MM.1S (cell line): ENCODE results near the gene SETD3.

Source experiments
- DNase-seq: peaks from one replicate; pipeline ENCODE4 v3.0.0-alpha.2; 2015
- H2AFZ ChIP-seq: fragments of 300-600 bp; sonication (generic); 2 replicates; pipeline ENCODE4 v1.6.0; 2016; ENCODE audit warnings: antibody characterized with exemption, low read length
- H3F3A ChIP-seq: fragments of 300-600 bp; sonication (generic); 2 replicates; pipeline ENCODE4 v1.6.1; 2016; ENCODE audit warnings: mild to moderate bottlenecking, antibody characterized with exemption, low read length, moderate library complexity, mixed read lengths; ENCODE audit not compliant: insufficient read depth
- H3K27ac ChIP-seq: fragments of 300-600 bp; sonication (generic); 2 replicates; pipeline ENCODE4 v1.5.1; 2016; ENCODE audit warnings: mild to moderate bottlenecking, low read length
- H3K27me3 ChIP-seq: fragments of 300-600 bp; sonication (generic); replicated peaks from 2 replicates; pipeline ENCODE4 v1.6.0; 2016; ENCODE audit warnings: low read length; ENCODE audit not compliant: insufficient read depth
- H3K36me3 ChIP-seq: fragments of 300-600 bp; sonication (generic); replicated peaks from 2 replicates; pipeline ENCODE4 v1.6.1; 2016; ENCODE audit warnings: mild to moderate bottlenecking, low read length, mixed read lengths; ENCODE audit not compliant: insufficient read depth
- H3K4me1 ChIP-seq: fragments of 300-600 bp; sonication (generic); 2 replicates; pipeline ENCODE4 v1.6.1; 2016; ENCODE audit warnings: low read length, mixed read lengths
- H3K4me2 ChIP-seq: fragments of 300-600 bp; sonication (generic); 2 replicates; pipeline ENCODE4 v1.6.0; 2016; ENCODE audit warnings: low read depth, low read length
- H3K4me3 ChIP-seq: fragments of 300-600 bp; sonication (generic); 2 replicates; pipeline ENCODE4 v1.5.1; 2016; ENCODE audit warnings: low read length, mixed read lengths
- H3K79me2 ChIP-seq: fragments of 300-600 bp; sonication (generic); 2 replicates; pipeline ENCODE4 v1.6.1; 2016; ENCODE audit warnings: mixed run types, low read length, mixed read lengths
- H3K9ac ChIP-seq: fragments of 300-600 bp; sonication (generic); 2 replicates; pipeline ENCODE4 v1.6.1; 2016; ENCODE audit warnings: low read length, mixed read lengths
- H3K9me2 ChIP-seq: fragments of 300-600 bp; sonication (generic); replicated peaks from 2 replicates; pipeline ENCODE4 v1.6.1; 2016; ENCODE audit warnings: mild to moderate bottlenecking, low read length, mixed read lengths; ENCODE audit not compliant: insufficient read depth
- H3K9me3 ChIP-seq: fragments of 300-600 bp; sonication (generic); replicated peaks from 2 replicates; pipeline ENCODE4 v1.6.1; 2016; ENCODE audit warnings: mild to moderate bottlenecking, low read length, mixed read lengths; ENCODE audit not compliant: insufficient read depth
- H4K20me1 ChIP-seq: fragments of 300-600 bp; sonication (generic); 2 replicates; pipeline ENCODE4 v1.6.1; 2016; ENCODE audit warnings: mild to moderate bottlenecking, low read length, moderate library complexity, mixed read lengths; ENCODE audit not compliant: insufficient read depth
- EZH2 ChIP-seq: fragments of 300-600 bp; sonication (generic); optimal IDR thresholded peaks from 2 replicates; pipeline ENCODE3; 2017; ENCODE audit warnings: low read depth, mild to moderate bottlenecking, antibody characterized with exemption, low read length, mixed read lengths
- EZH2phosphoT487 ChIP-seq: fragments of 300-600 bp; sonication (generic); IDR thresholded peaks from 2 replicates; pipeline ENCODE4 v1.6.1; 2018; ENCODE audit warnings: antibody characterized with exemption, low read length
- TF ChIP-seq, protein P1 (sequence below): fragments of 300-600 bp; sonication (generic); IDR thresholded peaks from 2 replicates; pipeline ENCODE4 v1.5.1; 2016; ENCODE audit warnings: antibody characterized with exemption, low read length, mixed read lengths

Gene SETD3

DNA sequence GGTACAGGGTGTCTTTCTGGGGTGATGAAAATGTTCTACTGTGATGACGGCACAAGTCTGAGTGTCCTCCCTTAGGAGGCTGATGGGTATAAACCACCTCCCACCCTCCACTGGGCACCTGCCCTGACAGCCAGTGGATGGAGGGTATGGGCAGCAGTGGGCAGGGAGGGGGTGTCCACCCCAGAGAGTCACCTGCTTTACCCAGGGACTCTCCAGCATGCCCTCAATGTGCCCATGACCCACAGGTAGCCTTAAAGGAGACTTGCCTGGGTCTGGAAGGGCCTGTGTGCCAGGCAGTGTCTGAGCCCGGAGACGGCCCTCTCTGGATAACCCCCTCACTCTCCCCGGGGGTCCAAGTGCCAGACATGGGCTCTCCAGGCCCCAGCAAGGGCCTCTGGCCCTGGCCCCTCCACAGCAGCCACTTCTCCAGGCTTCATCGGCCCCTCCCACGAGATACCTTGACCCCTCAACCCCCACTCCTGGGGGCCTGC lies 39.3 kb upstream of the SETD3 start:
- TF ChIP-seq EZH2phosphoT487 (no peak), EZH2 (no peak)
- TF ChIP-seq, protein P1, sequence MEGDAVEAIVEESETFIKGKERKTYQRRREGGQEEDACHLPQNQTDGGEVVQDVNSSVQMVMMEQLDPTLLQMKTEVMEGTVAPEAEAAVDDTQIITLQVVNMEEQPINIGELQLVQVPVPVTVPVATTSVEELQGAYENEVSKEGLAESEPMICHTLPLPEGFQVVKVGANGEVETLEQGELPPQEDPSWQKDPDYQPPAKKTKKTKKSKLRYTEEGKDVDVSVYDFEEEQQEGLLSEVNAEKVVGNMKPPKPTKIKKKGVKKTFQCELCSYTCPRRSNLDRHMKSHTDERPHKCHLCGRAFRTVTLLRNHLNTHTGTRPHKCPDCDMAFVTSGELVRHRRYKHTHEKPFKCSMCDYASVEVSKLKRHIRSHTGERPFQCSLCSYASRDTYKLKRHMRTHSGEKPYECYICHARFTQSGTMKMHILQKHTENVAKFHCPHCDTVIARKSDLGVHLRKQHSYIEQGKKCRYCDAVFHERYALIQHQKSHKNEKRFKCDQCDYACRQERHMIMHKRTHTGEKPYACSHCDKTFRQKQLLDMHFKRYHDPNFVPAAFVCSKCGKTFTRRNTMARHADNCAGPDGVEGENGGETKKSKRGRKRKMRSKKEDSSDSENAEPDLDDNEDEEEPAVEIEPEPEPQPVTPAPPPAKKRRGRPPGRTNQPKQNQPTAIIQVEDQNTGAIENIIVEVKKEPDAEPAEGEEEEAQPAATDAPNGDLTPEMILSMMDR, result no peak
- no peak overlapping the region for H3K4me3 ChIP-seq
- H2AFZ ChIP-seq, result no peak overlapping the region
- no peaks in the 10 kb centered on the region for H3F3A ChIP-seq
- no peak overlapping the region for H3K27ac ChIP-seq
- no peaks in the 10 kb centered on the region for H3K4me1 ChIP-seq
- no peaks in the 10 kb centered on the region for H4K20me1 ChIP-seq
- no peak overlapping the region for H3K4me2 ChIP-seq
- H3K9me2 ChIP-seq, result no peaks in the 10 kb centered on the region
- H3K79me2 ChIP-seq, result no peaks in the 10 kb centered on the region
- no peaks in the 10 kb centered on the region for H3K36me3 ChIP-seq
- DNase-seq, result no peak
- no peaks in the 10 kb centered on the region for H3K27me3 ChIP-seq
- no peaks in the 10 kb centered on the region for H3K9me3 ChIP-seq
- no peak overlapping the region for H3K9ac ChIP-seq

DNA sequence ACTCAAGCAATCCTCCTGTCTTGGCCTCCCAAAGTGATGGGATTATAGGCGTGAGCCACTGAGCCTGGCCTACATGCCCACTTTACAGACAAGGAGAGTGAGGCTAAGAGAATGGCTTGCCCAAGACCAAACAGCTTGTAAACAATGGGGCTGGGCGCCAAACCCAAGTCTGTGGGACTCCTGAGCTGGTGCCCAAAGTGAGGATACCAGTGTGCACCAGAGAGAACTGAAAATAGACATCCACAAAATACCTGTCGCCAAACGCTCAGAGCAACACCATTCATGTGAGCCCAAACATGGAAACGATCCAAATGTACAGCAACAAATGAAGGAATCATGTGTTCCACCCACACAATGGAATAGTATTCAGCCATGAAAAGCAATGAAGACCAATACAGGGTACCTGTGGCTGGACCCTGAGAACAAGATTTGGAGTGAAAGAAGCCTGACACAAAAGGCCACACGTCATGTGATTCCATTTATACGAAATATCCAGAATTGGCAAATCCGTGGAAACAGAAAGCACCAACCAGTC lies 38.8 kb upstream of the SETD3 start:
- Histone ChIP-seq H3K27ac (no peak overlapping the region), H3K36me3 (no peaks in the 10 kb centered on the region), H3K27me3 (no peaks in the 10 kb centered on the region), H3K9me3 (no peaks in the 10 kb centered on the region), H3K9ac (no peak overlapping the region), H4K20me1 (no peaks in the 10 kb centered on the region), H3K9me2 (no peaks in the 10 kb centered on the region), H3K79me2 (no peaks in the 10 kb centered on the region), H3K4me2 (no peak overlapping the region), H3K4me3 (no peak overlapping the region), H3K4me1 (no peaks in the 10 kb centered on the region), H3F3A (no peaks in the 10 kb centered on the region), H2AFZ (no peak overlapping the region)
- DNase-seq, result no peak
- TF ChIP-seq EZH2phosphoT487, result no peak
- TF ChIP-seq, protein P1, result no peak
- TF ChIP-seq EZH2, result no peak

DNA sequence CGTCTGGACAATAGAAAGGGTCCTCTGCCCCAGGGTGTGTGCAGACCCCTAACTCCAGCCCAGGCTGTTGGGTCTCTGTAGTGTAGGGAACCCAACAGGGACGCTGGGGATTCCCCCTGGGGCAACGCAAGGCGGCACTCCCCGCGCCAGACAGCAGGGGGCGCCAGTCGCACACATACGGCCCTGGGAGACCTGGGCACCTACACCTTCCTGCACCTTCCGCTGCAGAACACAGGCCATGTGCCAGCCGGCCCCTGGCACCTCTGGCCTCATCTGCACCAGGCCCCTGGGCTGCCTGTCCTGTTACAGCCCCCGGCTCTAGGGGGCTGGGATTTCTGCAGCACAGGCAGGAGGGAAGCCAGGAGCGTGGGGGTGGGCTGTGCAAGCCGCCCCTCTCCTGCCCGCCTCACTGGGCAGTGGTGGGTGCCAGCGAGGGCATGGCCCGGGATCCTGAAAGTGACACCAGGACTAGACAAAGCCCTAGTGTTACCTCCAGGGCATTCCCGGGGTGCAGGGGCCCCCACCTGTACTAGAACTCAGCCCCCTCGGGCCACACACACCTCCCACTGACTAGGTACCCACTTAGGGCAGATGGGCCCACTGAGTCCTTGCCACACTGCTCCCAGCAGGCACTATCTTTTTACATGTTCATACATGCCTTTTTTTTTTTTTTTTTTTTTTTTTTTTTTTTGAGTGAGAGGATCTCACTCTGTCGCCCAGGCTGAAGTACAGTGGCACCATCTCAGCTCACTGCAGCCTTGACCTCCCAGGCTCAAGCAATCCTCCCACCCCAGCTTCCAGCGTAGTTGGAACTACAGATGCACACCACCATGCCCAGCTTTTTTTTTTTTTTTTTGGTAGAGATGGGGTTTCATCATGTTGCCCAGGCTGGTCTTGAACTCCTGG lies 38.0 kb upstream of the SETD3 start:
- peak; percentile 45 for DNase-seq

More for the DNA sequence above, 38.0 kb upstream of the SETD3 start:
- Histone ChIP-seq H3K4me2 (no peak overlapping the region), H3K9me3 (no peaks in the 10 kb centered on the region), H4K20me1 (no peaks in the 10 kb centered on the region), H3K79me2 (no peaks in the 10 kb centered on the region), H3K27ac (no peak overlapping the region), H2AFZ (no peak overlapping the region), H3K9ac (no peak overlapping the region), H3F3A (no peaks in the 10 kb centered on the region), H3K9me2 (no peaks in the 10 kb centered on the region), H3K27me3 (no peaks in the 10 kb centered on the region), H3K4me3 (no peak overlapping the region), H3K4me1 (no peaks in the 10 kb centered on the region), H3K36me3 (no peaks in the 10 kb centered on the region)
- TF ChIP-seq EZH2phosphoT487, result no peak
- TF ChIP-seq, protein P1, result peak; percentile 64
